SU-DHL-6 (cell line): ENCODE measurements around the gene USP13.

ENCODE experiments used
- H2AFZ ChIP-seq: fragments of 200-600 bp; sonication (generic); 2 replicates; pipeline ENCODE4 v1.6.1; 2014; ENCODE audit warnings: low read depth, mild to moderate bottlenecking, moderate library complexity, mixed read lengths, antibody characterized with exemption, low read length; ENCODE audit not compliant: severe bottlenecking
- H3F3A ChIP-seq: fragments of 200-600 bp; shearing (Covaris generic); 2 replicates; pipeline ENCODE4 v1.6.0; 2016; ENCODE audit warnings: antibody characterized with exemption, mild to moderate bottlenecking; ENCODE audit not compliant: insufficient read depth
- H3K27ac ChIP-seq: fragments of 200-600 bp; sonication (generic); 2 replicates; pipeline ENCODE4 v1.5.1; 2016; ENCODE audit warnings: low read depth, mild to moderate bottlenecking, low read length, moderate library complexity, mixed read lengths
- H3K27me3 ChIP-seq: fragments of 200-600 bp; sonication (generic), shearing (Covaris generic); 2 replicates; pipeline ENCODE4 v1.6.0; 2014; ENCODE audit warnings: mild to moderate bottlenecking, low read length
- H3K36me3 ChIP-seq: fragments of 200-600 bp; sonication (generic); 2 replicates; pipeline ENCODE4 v1.6.1; 2014; ENCODE audit warnings: mild to moderate bottlenecking, low read length, mixed read lengths
- H3K4me2 ChIP-seq: fragments of 300-600, 200-600 bp; shearing (Covaris generic), sonication (generic); 2 replicates; pipeline ENCODE4 v1.6.0; 2014; ENCODE audit warnings: low read length, low read depth, mild to moderate bottlenecking; ENCODE audit not compliant: poor library complexity, severe bottlenecking
- H3K4me3 ChIP-seq: fragments of 200-600 bp; sonication (generic); 2 replicates; pipeline ENCODE4 v1.5.1; 2014; ENCODE audit warnings: antibody characterized with exemption, low read length, mild to moderate bottlenecking, mixed read lengths; ENCODE audit not compliant: insufficient read depth, poor library complexity, severe bottlenecking
- H3K79me2 ChIP-seq: fragments of 200-600 bp; sonication (generic); 2 replicates; pipeline ENCODE4 v1.6.1; 2014; ENCODE audit warnings: mild to moderate bottlenecking, low read length, moderate library complexity; ENCODE audit not compliant: insufficient read depth
- H3K9ac ChIP-seq: fragments of 200-600 bp; sonication (generic); 2 replicates; pipeline ENCODE4 v1.7.0; 2014; ENCODE audit warnings: mild to moderate bottlenecking, low read length
- H3K9me2 ChIP-seq: fragments of 200-600 bp; sonication (generic); replicated peaks from 2 replicates; pipeline ENCODE4 v1.6.1; 2014; ENCODE audit warnings: low read length; ENCODE audit not compliant: insufficient read depth
- H3K9me3 ChIP-seq: fragments of 200-600 bp; sonication (generic); 2 replicates; pipeline ENCODE4 v1.6.1; 2014; ENCODE audit warnings: low read length, mixed read lengths; ENCODE audit not compliant: insufficient read depth
- H4K20me1 ChIP-seq: fragments of 200-600 bp; sonication (generic); 2 replicates; pipeline ENCODE4 v1.6.1; 2014; ENCODE audit warnings: low read depth, mild to moderate bottlenecking, antibody characterized with exemption, low read length, moderate library complexity, mixed read lengths
- EZH2phosphoT487 ChIP-seq: fragments of 200-600 bp; sonication (generic), shearing (Covaris generic); conservative IDR thresholded peaks from 2 replicates; pipeline ENCODE4 v1.6.1; 2018; ENCODE audit warnings: mild to moderate bottlenecking, antibody characterized with exemption, low read length, moderate library complexity, mixed read lengths
- TF ChIP-seq, protein P1 (sequence below): fragments of 200-600 bp; sonication (generic); IDR thresholded peaks from one replicate; pipeline ENCODE4 v1.5.1; 2017; ENCODE audit warnings: antibody characterized with exemption, mild to moderate bottlenecking, low read length, moderate library complexity; ENCODE audit not compliant: insufficient read depth, poor library complexity, severe bottlenecking

USP13 gene

GRCh38 chr3:179733797-179734196 is 81.0 kb downstream of the USP13 start:
- H3K9me2 ChIP-seq, result no peaks in the 10 kb centered on the region
- H3K9me3 ChIP-seq, result no peaks in the 10 kb centered on the region
- no peaks in the 10 kb centered on the region for H3K36me3 ChIP-seq
- H3K27ac ChIP-seq, result no peak overlapping the region
- H3K79me2 ChIP-seq, result no peaks in the 10 kb centered on the region
- no peak overlapping the region for H3K4me2 ChIP-seq
- TF ChIP-seq, protein P1, sequence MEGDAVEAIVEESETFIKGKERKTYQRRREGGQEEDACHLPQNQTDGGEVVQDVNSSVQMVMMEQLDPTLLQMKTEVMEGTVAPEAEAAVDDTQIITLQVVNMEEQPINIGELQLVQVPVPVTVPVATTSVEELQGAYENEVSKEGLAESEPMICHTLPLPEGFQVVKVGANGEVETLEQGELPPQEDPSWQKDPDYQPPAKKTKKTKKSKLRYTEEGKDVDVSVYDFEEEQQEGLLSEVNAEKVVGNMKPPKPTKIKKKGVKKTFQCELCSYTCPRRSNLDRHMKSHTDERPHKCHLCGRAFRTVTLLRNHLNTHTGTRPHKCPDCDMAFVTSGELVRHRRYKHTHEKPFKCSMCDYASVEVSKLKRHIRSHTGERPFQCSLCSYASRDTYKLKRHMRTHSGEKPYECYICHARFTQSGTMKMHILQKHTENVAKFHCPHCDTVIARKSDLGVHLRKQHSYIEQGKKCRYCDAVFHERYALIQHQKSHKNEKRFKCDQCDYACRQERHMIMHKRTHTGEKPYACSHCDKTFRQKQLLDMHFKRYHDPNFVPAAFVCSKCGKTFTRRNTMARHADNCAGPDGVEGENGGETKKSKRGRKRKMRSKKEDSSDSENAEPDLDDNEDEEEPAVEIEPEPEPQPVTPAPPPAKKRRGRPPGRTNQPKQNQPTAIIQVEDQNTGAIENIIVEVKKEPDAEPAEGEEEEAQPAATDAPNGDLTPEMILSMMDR, result no peak
- TF ChIP-seq EZH2phosphoT487, result no peak
- no peak overlapping the region for H3K4me3 ChIP-seq
- no peaks in the 10 kb centered on the region for H3K27me3 ChIP-seq
- no peak overlapping the region for H3K9ac ChIP-seq
- H2AFZ ChIP-seq, result no peak overlapping the region
- no peaks in the 10 kb centered on the region for H4K20me1 ChIP-seq
- H3F3A ChIP-seq, result no peaks in the 10 kb centered on the region

DNA sequence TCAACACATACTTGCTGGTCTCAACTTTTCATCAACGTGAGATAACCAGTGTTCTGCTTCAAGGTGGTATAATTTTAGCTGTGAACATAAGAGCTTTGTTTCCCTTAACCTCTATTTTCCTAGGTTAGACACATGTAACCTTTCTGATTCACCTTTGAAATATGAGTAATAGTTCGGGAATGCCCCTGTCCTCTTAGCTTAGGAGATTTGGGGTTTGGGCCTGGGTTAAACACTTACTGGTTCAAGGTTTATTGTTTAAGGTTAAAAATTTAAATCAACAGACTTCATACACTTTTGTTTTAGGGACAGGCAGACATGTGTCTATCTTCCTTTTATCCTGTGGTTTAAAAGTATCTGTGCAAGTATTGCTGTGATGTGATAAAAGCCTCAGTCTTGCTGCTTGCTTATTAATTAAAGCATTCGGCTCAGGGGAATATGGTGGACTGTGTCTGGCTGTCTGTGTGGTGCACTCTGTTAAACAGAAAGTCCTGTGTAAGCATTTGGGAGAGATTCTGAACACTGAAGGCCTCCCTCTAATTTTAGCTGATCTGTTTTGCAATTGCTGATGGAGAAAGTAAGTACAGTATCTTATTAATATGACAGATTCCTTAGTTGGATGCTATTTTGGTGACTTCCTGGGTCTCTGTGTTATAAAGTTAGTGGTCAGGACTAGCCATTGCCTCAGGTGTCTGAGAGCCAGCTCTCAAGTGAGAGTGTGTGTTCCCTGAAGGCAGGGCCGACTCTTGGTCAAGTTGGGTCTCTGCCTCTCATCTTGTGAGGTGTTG is 81.8 kb downstream of the USP13 start:
- no peak for TF ChIP-seq EZH2phosphoT487
- TF ChIP-seq, protein P1, result no peak
- H3K27ac ChIP-seq, result no peak overlapping the region
- no peaks in the 10 kb centered on the region for H3F3A ChIP-seq
- no peak overlapping the region for H3K4me2 ChIP-seq
- no peak overlapping the region for H2AFZ ChIP-seq
- H3K9me2 ChIP-seq, result no peaks in the 10 kb centered on the region
- no peaks in the 10 kb centered on the region for H3K36me3 ChIP-seq
- no peaks in the 10 kb centered on the region for H3K79me2 ChIP-seq
- no peak overlapping the region for H3K4me3 ChIP-seq
- H3K9me3 ChIP-seq, result no peaks in the 10 kb centered on the region
- H3K9ac ChIP-seq, result no peak overlapping the region
- no peaks in the 10 kb centered on the region for H3K27me3 ChIP-seq
- no peaks in the 10 kb centered on the region for H4K20me1 ChIP-seq

DNA sequence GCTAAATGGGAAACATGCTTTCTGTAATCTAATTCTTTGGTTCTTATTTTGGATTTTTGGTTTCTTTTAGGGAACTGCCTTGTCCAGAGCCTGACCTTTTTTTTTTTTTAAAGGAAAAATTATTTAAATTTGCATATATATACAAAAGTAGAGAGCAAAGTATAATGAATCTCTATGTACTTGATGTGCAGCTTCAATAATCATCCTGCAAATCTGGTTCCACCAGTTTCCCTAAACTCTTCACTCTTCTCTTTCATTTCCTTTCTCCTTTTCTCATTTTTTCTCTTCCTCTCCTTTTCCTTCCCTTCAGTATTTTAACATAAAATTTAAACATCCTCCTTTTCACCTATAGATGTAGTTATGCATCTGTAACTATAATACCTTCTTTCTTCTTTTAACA is 82.5 kb downstream of the USP13 start:
- Histone ChIP-seq H3K36me3 (no peaks in the 10 kb centered on the region), H3K9ac (no peak overlapping the region), H3K4me2 (no peak overlapping the region), H3F3A (no peaks in the 10 kb centered on the region), H2AFZ (no peak overlapping the region), H4K20me1 (no peaks in the 10 kb centered on the region), H3K27me3 (no peaks in the 10 kb centered on the region), H3K4me3 (no peak overlapping the region), H3K79me2 (no peaks in the 10 kb centered on the region), H3K9me3 (no peaks in the 10 kb centered on the region), H3K9me2 (no peaks in the 10 kb centered on the region), H3K27ac (no peak overlapping the region)
- no peak for TF ChIP-seq EZH2phosphoT487
- TF ChIP-seq, protein P1, result no peak
